GM18502 (cell line): ENCODE data around the gene TRMU.

ENCODE experiments used
- ATAC-seq: cut with Tn5 transposase; IDR thresholded peaks from one replicate; pipeline ENCODE4 v1.9.1; 2021; ENCODE audit warnings: mild to moderate bottlenecking; ENCODE audit not compliant: unreplicated experiment, poor library complexity

TRMU gene

DNA sequence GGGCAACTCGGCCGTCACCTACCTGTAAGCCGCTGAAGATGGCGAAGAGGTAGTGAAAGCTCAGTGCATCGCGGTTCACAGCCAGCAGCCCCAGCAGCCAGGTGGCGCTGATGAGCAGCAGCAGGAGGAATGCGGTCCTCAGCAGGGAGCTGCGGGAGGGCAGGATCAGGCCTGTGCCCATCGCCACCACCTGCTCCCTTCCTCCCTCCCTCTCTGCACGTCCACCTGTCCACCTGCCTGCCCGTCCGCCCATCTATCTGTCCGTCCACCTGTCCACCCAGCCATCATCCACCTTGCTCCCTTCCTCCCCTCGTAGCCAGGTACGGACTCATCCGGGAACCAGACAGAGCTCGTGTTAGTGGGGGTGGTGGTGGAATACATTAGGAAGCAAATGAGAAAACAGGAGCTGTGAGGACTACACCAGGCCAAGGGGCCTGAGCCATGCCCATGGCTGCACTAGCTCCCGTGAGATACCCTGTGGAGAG is 32.2 kb downstream of the TRMU start:
- no peak for ATAC-seq

DNA sequence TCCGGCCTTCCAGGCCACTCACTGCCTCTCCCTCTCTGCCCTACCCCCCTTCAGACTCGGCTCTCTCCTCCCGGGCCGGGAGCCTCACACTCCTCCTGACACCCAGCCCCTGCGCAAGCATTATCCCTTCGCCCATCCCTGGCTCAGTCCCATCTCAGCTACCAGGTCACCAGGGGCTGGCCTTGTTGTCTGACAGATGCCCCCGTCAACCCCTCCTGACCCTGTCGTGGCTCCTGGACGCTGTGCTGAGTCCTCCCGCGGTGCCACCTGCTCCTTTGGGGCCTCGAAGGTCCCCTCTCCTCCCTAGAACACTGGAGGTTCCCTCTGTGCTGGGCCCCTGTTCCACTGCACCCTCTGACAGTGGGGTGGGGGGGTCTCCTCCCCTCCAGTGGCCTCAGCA is 32.9 kb downstream of the TRMU start:
- no peak for ATAC-seq

DNA sequence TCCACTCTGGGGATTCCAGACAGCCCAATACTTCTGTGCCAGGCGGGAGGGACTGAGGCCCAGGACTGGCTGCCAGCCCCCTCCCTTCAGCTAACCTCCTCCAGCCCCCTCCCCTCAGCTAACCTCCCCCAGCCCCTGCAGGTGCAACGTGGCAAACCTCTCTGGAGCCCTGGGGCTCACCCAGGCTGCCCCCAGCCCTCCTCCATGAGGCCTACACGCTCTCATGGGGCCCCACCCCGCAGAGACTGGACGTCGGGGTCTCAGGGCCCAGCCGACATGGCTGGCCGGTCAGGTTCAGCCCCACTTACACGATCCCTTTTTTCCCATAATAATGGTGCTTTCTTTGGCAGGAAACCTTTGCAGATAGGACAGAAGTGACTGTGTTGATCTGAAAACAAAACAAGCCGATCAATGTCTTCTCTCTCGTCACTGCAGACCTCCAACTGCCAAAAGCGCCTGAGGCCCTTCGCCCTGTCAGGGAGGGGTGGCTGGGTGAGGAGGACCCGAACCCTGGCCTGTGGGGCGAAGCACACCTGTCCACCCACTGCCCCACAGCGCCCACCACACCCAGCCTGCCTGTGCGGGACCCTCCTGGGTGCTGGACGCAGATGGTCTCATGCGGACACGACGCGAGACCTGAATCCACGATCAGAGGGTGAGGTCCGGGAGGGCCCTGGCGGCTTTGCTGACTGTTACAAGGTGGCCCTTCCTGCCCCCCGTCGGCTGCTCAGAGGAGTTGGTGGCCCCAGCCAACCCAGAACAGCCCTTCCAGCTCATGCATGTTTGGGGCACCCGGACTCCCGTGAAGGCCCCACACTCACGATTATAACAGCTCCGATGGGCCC is 33.6 kb downstream of the TRMU start:
- ATAC-seq, result no peak

DNA sequence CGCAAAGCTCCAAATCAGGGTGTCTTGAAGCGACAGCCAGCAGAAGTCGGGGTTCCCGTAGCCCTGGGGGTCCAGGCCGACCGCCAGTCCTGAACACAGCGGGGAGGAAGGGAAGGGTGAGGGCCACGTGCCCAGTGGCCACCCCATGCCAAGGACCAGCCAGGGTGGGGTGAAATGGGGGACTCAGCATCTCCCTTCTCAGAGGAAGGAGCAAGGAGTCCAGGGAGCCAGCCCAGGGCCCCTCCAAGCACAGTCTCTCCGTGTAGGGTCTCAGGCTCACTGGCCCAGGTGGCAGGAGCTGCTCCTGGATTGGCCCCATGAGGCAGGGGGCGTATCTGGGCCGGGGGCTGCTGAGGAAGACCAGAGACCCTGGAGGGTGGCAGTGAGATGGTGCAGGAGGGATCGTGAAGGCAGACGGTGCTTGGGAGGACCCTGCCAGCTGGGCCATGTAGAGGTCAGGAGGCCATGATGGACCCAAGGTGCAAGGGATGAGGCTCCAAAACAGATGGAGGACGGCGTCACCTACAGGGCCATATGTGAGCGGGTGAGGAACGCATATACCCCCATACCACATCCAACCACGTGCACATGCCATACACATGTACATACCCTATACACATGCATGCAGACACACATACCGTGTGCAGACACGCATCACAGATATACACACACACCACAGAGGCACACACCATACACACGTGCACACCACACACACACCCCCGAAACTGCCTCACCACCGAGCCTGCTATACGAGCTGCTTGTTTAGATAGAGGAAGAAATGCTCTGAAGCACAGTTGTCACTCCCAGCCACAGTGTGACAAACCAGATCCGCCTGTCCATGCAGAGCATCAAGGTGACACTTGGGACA is 34.4 kb downstream of the TRMU start:
- no peak for ATAC-seq

DNA sequence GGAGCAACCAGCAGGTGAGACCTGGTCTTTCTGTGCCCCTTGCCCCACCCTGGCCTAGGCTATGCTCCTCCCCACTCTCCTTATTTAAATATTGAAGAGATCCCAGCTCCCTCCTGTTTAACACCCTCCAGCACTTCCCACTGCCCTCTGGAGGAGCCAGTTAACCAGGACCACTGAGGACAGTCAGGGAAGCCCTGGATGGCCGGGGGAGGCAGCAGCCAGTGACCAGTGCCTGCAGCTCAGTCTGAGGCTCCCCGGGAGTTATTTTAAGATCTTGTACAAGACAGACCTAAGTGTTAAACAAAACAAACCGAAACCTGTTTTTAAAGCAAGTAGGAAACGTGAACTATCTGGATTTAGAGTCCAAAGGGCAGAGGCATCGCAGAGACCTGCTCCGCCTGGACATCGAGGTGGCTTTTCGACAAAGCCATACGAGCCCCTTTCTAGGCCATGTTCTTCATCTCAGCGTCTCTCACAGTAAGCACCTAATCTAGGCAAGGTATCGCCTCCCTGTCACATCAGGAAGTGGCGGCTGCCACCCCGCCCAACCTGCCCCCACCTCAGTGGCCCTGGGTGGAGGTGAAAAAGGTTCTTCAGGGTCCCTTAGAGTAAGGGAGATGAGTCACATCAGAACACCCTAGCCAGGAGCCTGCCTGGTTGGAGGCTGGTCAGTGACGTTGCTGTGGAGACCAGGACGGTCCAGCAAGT is 35.2 kb downstream of the TRMU start:
- no peak for ATAC-seq

DNA sequence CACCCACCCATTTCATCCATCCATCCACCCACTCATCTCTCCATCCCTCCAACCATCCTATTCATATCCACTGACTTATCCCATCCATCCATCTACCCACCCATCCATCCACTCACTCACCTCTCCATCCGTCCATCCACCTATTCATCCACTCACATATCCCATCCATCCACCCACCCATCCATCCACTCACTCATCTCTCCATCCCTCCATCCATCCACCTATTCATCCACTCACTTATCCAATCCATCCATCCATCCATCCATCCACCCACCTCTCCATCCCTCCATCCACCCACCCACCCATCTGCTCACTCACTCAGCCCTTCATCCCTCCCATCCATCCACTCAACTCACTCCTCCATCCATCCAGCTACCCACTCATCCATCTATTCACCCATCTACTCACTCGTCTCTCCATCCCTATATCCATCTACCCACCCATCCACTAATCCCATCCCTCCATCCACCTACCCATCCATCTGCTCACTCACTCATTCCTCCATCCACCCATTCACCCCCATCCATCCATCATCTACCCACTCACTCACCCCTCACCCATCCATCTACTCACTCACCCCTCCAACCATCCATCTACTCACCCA is 36.2 kb downstream of the TRMU start:
- ATAC-seq, result no peak

DNA sequence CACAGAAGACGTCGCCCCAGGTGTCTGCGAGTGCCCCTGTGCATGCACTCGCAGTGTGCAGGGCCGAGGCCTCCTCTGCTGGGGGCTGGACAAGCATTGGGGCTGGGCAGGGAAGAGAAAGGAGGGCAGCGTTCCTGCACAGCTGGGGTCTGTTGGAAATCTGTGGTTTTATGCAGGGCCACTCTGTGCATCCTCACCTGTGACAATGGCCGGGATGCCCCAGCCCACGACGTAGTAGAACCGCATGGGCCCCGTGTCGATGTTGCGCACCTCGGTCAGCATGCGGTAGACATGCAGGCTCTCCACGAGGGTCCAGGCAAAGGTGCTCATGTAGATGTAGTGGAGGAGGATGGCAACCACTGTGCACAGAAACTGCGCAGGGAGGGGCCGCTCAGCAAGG is 37.2 kb downstream of the TRMU start:
- ATAC-seq, result no peak

DNA sequence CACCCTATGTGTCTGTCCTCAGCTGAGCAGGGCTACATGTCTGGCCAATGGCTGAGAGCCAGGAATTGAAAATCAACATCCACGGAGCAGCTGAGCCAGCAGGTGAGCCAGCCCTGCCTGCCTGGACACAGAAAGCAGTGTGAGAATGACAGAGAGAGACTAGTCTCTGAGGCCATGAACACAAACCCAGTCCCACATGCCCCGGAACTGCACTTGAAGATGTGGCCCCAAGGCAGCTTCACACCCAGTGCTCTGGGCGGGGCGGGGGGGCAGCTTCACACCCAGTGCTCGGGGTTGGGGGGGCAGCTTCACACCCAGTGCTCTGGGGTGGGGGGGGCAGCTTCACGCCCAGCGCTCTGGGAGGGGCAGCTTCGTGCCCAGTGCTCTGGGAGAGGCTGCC is 37.6 kb downstream of the TRMU start:
- no peak for ATAC-seq

DNA sequence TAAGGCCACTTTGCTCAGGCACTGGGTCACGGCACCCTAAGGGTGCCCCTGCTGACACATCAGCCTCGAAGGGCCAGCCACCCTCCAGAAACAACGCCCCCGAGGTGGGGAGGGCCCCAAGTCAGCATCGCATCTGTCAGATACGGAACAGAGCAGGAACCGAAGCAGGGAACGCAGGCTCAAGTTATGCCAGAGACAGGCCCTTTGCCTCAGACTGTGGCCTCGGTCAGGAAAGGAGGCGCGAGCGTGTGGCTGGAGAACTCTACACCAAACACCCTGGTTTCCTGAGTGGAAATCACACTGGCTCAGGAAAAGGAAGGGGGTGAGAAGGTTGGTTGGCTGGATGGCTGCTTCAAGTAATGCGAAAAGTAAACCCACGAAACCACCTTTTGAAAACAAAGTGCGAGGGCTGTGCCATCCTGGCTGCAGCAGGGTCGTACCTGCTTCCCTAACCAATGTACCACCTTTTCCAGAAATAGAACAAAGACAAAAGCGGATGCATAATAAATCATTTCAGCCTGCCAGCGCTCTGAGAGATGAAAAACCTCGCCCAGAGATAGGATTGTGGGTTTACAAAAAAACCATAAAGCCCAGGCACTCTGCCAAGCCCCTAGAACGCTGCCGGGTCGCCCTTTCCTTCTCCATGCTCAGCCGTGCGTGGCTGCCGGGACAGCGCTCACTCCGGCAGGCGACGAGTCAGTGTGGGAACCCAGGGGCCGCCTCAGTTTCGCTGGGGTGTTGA is 38.6 kb downstream of the TRMU start:
- ATAC-seq, result no peak

DNA sequence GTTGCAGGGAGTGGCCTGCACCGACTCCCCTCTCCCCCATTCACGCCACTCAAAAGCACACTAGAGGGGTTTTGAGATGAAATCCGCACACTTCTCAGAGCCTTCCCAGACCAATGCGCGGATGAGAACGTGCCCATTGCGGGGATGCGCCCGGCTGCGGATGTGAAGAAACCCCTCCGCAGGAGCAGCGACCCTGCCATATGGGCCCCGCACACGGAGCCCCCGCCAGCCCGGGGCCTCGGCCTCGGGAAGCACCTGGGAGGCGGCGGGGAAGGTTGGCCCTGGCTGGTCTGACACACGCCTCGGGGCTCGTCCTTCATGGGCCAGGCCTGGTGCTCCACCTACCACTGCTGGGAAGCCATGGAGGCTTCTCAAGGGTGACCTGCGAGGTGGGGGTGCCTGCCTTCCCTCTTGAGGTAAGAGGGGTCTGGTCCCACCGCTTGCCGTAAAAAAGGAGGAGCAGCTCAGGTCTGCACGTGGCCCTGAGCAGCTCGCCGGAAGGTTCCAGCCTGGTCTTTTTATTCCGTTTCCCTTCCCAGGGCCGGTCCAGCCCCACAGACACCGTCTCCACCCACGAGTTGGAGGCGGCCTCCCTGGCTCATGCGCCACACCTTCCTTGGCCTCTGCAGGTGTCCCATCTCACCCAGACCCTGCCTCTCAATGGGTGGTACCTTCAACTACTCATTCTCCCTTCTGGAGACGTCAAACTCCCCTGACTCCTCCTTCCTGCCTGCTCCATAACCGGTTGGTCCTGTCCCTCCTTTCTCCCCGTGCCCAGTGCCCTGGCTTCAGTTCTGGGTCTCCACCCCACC is 39.4 kb downstream of the TRMU start:
- no peak for ATAC-seq

DNA sequence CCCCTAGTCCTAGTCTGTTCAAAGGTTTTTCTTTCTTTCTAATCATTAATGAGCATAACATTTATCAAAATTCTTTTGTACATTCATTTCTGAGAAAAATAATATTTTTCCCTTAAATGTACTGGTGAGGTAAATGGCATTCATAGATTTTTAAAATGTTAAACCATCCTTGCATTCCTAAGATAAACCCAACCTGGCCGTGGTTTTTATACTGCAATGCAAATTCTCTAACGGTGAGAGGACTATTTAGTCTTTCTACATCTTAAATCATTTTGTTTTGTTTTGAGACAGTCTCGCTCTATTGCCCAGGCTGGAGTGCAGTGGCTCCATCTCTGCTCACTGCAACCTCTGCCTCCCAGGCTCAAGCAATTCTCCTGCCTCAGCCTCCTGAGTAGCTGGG is 40.6 kb downstream of the TRMU start:
- ATAC-seq, result no peak

DNA sequence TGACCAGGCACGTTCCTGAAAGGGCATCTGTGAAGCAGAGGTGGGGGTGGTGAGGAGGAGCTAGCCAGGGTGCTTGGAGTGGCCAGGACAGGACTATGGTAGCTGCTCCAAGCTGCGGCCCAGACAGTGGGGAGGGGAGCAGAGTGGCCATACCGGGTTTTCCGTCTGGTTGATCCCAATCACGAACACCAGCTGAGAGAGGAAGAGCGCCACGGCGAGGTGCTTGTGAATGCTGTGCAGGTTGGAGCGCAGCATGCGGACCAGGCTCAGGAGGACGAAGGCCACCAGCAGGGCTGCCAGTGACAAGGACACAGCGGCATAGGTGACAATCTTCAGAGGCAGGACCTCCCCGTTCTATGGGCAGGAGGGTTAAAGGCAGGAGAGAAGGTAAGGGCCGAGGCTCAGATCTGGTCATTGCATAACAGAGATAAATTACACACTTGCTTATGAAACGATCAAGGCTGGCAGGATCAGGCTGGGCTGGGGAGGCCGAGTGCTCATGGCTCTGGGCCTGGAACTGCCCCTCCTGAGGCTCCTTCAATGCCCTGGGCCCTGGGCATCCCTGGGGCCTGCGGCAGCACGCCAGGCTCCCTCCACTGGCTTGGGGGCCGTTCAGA is 41.5 kb downstream of the TRMU start:
- ATAC-seq, result no peak

DNA sequence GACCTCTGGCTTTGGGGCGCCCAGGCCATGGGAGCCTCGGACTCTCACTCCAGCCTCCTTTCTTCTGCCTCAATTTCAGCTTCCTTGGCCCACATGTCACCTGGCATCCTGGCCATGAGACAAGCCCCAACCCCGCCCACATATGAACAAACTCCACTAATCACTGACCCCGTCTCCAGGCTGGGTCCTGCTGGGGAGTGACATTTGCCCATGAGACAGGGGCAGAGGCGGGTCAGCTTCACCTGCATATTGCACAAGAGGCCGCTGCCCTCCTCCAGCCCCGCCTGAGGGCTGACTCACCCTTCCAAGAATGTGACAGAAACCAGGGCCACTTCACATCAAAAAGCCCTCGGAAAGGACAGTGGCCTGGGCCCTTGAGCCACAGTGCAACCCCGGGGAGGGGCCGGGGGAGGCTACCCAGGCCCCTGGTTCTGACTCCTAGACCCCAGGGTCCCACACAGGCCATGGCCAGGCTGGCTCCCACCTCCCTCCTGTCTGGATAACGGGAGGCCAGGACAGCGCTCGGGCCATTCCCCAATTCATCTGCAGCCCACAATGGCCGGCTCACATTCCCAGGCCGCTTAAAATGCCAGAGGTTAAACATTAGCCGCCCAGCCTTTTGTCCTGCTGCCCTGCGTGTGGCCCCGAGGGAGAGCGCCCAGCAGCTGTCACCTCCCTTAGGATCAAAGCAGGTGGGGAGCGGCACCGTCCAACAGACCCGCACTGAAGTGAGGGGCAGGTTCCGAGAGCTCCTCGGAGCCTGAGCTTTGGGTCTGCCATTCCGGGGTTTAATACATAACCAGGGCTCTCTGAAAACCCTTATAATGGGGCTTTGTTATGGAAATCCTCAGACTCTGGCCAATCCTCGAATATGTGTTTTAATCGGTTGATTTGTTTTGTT is 42.3 kb downstream of the TRMU start:
- no peak for ATAC-seq

DNA sequence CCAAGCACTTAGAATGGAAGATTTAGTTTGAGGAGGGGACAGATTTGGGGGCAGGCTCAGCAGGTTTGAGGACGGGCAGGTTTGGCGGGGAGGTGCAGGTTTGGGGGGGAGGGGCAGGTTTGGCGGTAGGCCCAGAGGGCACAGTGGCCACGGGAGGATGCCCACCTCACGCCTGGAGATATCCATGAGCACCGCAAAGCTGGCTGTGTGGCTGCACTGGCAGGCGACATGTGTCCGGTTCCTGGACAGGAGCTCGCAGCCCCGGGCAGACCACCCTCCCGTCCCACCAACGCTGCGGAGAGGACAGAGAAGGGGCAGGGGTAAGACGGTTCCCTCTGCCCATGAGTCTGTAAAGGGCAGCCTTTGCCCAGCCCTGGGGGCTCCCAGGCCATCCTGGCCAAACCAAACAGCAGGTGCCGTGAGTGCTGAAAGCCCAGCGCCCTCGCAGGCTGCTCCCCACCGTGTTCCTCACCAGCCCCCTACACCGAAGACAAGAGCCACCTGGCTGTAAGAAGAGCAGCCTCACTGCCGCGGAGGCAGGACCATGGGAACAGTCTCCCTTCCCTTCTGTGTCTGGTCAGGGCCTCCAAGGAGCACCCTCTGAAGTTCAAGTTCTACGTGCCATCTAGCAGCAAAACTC is 43.0 kb downstream of the TRMU start:
- no peak for ATAC-seq

DNA sequence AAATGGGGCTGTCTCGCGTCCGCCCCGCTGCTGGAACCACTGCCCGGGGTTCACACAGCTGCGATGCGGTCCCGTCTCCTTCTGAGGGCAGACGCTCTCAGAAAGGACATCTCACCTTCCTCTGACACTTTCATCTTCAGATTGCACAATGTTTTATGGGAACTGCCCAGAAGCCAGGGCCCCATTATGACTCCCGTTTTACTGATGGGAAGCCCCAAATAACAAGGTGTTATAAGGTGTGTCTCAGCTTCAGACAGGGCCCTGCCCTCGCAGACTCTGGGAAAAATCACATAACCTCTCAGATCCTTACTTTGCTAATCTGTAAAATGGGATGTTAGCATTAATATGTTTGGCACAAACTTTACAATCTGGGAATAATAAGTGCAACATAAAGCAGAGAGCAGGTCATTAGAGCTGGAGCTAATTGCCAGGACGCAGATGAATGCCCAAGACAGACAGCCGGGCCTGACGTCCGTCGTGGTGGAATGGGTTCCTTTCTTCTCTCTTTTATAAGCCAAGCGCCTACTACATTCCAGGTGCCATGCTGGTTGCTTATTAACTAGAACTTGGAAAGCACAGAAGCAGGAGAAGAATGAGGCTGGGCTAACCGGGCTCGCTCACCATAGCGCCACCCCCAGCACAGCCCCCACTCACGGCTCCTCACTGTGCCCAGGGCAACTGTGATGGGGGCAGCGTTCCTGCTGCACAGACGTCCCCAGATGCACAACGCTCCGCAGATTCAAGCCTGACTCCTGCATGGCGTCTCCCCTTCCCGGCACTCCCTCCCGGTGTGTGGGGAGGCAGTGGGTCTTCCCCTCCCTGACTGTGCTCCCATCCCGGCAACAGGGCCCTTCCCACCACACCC is 43.8 kb downstream of the TRMU start:
- ATAC-seq, result no peak

DNA sequence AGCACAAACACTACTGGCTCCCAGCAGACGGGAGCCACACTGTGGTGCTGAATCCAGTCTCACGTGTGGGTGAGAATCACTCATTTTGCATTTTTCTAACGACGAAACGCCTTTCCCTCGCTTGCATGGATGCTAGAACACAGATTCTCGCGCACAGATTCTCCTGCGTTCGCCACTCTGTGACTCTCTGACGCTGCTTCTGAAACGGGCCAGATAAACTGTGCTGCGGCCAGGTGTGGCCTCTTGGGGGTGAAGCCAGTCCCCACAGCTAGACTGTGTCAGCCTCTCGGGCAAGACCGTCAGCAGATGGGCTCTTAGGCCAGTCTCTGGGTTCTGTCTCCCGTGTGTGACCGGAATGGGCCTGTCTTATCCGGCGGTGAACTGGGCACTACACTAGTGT is 44.6 kb downstream of the TRMU start:
- ATAC-seq, result no peak
